Natural killer cell (primary cell): Measurements from ENCODE around the gene MAPK7. TPM values are rescaled to one million over a fixed set of nuclear protein-coding genes. Genes with fewer than 3 reads are reported as not detected.
"Not testable (repeated sequence)": the region's sequence is repeated elsewhere in the genome, so short reads cannot be mapped to it uniquely, and the experiment has no call there.

Experiments used
- ATAC-seq, 3 donors: fragments of 150-1000 bp in 2 of 3; fragments of 200-7000 bp in 1 of 3; cut with Tn5 transposase; 1 replicate in 1 of 3; 2 replicates in 2 of 3; pipeline ENCODE4 v1.10.0; 2021; ENCODE audit warnings: mild to moderate bottlenecking in 2 of 3, moderate library complexity in 2 of 3
- DNase-seq, 2 donors: peaks; one replicate each; pipeline versions ENCODE4 v3.0.0 to v3.0.0-alpha.2; 2013 to 2021; ENCODE audit warnings: mixed read lengths in 1 of 2
- H3K27ac ChIP-seq: one replicate; pipeline ENCODE4 v1.5.1; 2013; ENCODE audit warnings: mild to moderate bottlenecking, low read length
- H3K27me3 ChIP-seq: one replicate; pipeline ENCODE4 v1.6.1; 2013; ENCODE audit warnings: low read length; ENCODE audit not compliant: control insufficient read depth, insufficient read depth
- H3K36me3 ChIP-seq: one replicate; pipeline ENCODE4 v1.6.1; 2013; ENCODE audit warnings: low read length; ENCODE audit not compliant: control insufficient read depth, insufficient read depth
- H3K4me1 ChIP-seq: one replicate; pipeline ENCODE4 v1.6.1; 2013; ENCODE audit warnings: low read length; ENCODE audit not compliant: control insufficient read depth, insufficient read depth
- H3K4me3 ChIP-seq: one replicate; pipeline ENCODE4 v1.5.1; 2013; ENCODE audit warnings: low read length
- H3K9me3 ChIP-seq: one replicate; pipeline ENCODE4 v1.6.1; 2013; ENCODE audit warnings: low read length; ENCODE audit not compliant: control insufficient read depth, insufficient read depth
- H3K27ac Mint-ChIP-seq, 2 donors: one replicate each; pipeline ENCODE4 v1.8.0; 2022; ENCODE audit warnings: mild to moderate bottlenecking in 2 of 2, mixed read lengths in 2 of 2, moderate library complexity in 1 of 2
- H3K27me3 Mint-ChIP-seq, 2 donors: one replicate each; pipeline ENCODE4 v1.8.0; 2022; ENCODE audit warnings: low read depth in 2 of 2, mixed read lengths in 2 of 2
- H3K36me3 Mint-ChIP-seq: one replicate; pipeline ENCODE4 v1.8.0; 2022; ENCODE audit warnings: mixed read lengths
- H3K4me1 Mint-ChIP-seq, 2 donors: one replicate each; pipeline ENCODE4 v1.8.0; 2022; ENCODE audit warnings: mixed read lengths in 2 of 2
- H3K4me3 Mint-ChIP-seq: one replicate; pipeline ENCODE4 v1.8.0; 2022; ENCODE audit warnings: mild to moderate bottlenecking, moderate library complexity, mixed read lengths
- H3K9me3 Mint-ChIP-seq, 2 donors: one replicate each; pipeline ENCODE4 v1.8.0; 2022; ENCODE audit warnings: mixed read lengths in 2 of 2
- WGBS: methylation state at CpG from one replicate; pipeline ENCODE4 v1.1.7; 2013; ENCODE audit warnings: missing lambda C conversion rate; ENCODE audit not compliant: insufficient coverage; 5-methylcytosine and 5-hydroxymethylcytosine counted together
- intact Hi-C: fragments of 100-400 bp; cut with micrococcal nuclease; formaldehyde crosslinking; loops from one replicate; pipeline ENCODE4 v1.14.2; 2022
- total RNA-seq, 4 donors: library from RNA; stranded (reverse); fragments of 120-200 nt in 1 of 4; gene quantifications; one replicate each; pipeline versions ENCODE4 v1.2.3 to v1.2.4, GENCODE V29; 2013 to 2022
- TF ChIP-seq, protein P1 (sequence below): fragments of 200-600 bp; IDR thresholded peaks from one replicate; pipeline ENCODE4 v1.8.0; 2022; ENCODE audit warnings: antibody characterized with exemption

MAPK7 gene
- total RNA-seq, 3 donors from 2014 or later (not counting 1 experiment from before 2014, with no cell fraction given): 39.2 to 63.5 (median 54.1) TPM

- no peaks in the 10 kb centered on the region for H3K36me3 ChIP-seq
- Mint-ChIP-seq H3K4me1 (no peaks in the 10 kb centered on the region), H3K4me3 (no peak overlapping the region), H3K27me3 (no peaks in the 10 kb centered on the region), H3K27ac (no peak overlapping the region), H3K9me3 (no peaks in the 10 kb centered on the region), H3K36me3 (no peaks in the 10 kb centered on the region)
- ATAC-seq (no peak), DNase-seq (no peak)
- intact Hi-C loops: no loop called here
- TF ChIP-seq, protein P1, sequence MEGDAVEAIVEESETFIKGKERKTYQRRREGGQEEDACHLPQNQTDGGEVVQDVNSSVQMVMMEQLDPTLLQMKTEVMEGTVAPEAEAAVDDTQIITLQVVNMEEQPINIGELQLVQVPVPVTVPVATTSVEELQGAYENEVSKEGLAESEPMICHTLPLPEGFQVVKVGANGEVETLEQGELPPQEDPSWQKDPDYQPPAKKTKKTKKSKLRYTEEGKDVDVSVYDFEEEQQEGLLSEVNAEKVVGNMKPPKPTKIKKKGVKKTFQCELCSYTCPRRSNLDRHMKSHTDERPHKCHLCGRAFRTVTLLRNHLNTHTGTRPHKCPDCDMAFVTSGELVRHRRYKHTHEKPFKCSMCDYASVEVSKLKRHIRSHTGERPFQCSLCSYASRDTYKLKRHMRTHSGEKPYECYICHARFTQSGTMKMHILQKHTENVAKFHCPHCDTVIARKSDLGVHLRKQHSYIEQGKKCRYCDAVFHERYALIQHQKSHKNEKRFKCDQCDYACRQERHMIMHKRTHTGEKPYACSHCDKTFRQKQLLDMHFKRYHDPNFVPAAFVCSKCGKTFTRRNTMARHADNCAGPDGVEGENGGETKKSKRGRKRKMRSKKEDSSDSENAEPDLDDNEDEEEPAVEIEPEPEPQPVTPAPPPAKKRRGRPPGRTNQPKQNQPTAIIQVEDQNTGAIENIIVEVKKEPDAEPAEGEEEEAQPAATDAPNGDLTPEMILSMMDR: no peak
- no peaks in the 10 kb centered on the region for H3K9me3 ChIP-seq
- WGBS: 90% methylated on average over 7 of the region's 9 CpGs
- H3K27me3 ChIP-seq: no peaks in the 10 kb centered on the region
- H3K4me1 ChIP-seq: no peaks in the 10 kb centered on the region
- no peak overlapping the region for H3K4me3 ChIP-seq
- H3K27ac ChIP-seq: no peak overlapping the region
These were observed 30.1 kb upstream of the MAPK7 start for GRCh38 chr17:19348081-19348650.

GRCh38 chr17:19348806-19349205, 29.5 kb upstream of the MAPK7 start:
- DNase-seq (no peak), ATAC-seq (no peak)
- Histone ChIP-seq H3K36me3 (no peaks in the 10 kb centered on the region), H3K9me3 (no peaks in the 10 kb centered on the region), H3K4me3 (no peak overlapping the region), H3K27ac (no peak overlapping the region), H3K27me3 (no peaks in the 10 kb centered on the region), H3K4me1 (no peaks in the 10 kb centered on the region)
- no peak overlapping the region for H3K4me3 Mint-ChIP-seq
- no peaks in the 10 kb centered on the region for H3K4me1 Mint-ChIP-seq
- no peaks in the 10 kb centered on the region for H3K36me3 Mint-ChIP-seq
- no peaks in the 10 kb centered on the region for H3K9me3 Mint-ChIP-seq
- no peaks in the 10 kb centered on the region for H3K27me3 Mint-ChIP-seq
- 94% methylated on average over 7 of the region's 9 CpGs for WGBS
- intact Hi-C loops: no loop called here
- H3K27ac Mint-ChIP-seq: no peak overlapping the region
- TF ChIP-seq, protein P1: no peak

DNA sequence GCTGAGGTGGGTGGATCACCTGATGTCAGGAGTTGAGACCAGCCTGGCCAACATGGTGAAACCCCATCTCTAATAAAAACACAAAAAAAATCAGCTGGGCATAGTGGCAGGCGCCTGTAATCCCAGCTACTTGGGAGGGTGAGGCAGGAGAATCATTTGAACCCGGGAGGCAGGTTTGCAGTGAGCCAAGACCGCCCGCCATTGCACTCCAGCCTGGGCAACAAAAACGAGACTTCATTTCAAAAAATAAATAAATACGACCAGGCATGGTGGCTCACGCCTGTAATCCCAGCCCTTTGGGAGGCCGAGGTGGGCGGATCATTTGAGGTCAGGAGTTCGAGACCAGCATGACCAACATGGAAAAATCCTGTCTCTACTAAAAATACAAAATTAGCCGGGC, 24.9 kb upstream of the MAPK7 start:
- 94% methylated on average over 11 of the region's 11 CpGs for WGBS
- H3K27me3 Mint-ChIP-seq, intact Hi-C loops, H3K27ac Mint-ChIP-seq, H3K4me1 ChIP-seq, H3K4me3 ChIP-seq, H3K9me3 ChIP-seq, H3K4me1 Mint-ChIP-seq, ATAC-seq, H3K9me3 Mint-ChIP-seq, H3K36me3 Mint-ChIP-seq, H3K27ac ChIP-seq, DNase-seq, H3K36me3 ChIP-seq, H3K27me3 ChIP-seq, H3K4me3 Mint-ChIP-seq: not testable (repeated sequence)

DNA sequence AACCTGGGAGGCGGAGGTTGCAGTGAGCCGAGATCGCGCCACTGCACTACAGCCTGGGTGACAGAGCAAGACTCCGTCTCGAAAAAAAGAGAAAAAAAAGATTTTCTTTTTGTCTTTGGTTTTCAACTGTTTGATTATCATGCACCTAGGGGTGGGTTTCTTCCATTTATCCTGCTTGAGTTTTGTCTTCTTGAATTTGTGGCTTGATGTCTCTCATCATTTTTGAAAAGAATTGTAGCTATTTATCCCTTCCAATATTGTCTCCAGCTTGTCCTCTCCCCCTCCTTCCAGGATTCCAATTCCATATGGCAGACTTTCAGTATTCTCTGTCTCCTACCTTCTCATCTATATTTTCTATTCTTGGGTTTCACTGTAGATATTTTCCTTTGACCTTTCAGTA, 23.6 kb upstream of the MAPK7 start:
- WGBS: 78% methylated on average over 6 of the region's 6 CpGs
- Histone ChIP-seq H3K4me3 (no peak overlapping the region), H3K9me3 (no peaks in the 10 kb centered on the region), H3K4me1 (no peaks in the 10 kb centered on the region), H3K27ac (no peak overlapping the region), H3K36me3 (no peaks in the 10 kb centered on the region), H3K27me3 (no peaks in the 10 kb centered on the region)
- Mint-ChIP-seq H3K27ac (no peak overlapping the region), H3K4me3 (no peak overlapping the region), H3K4me1 (no peaks in the 10 kb centered on the region), H3K27me3 (peaks cover 12 to 13% of the 10 kb centered on the region in 2 donors), H3K9me3 (no peaks in the 10 kb centered on the region), H3K36me3 (no peaks in the 10 kb centered on the region)
- no peak for DNase-seq
- intact Hi-C loops: no loop called here
- TF ChIP-seq, protein P1: no peak
- no peak for ATAC-seq
